Limb (tissue), 2 donors: ENCODE measurements around the gene TCEA2.

Source experiments
- DNase-seq, 2 donors: peaks; one replicate each; pipeline ENCODE4 v3.0.0-alpha.2; 2016; ENCODE audit errors: extremely low spot score in 2 of 2

TCEA2 gene

GRCh38 chr20:64062596-64063388, at the start of gene TCEA2:
Gene TCEA2 (plus strand): TSS chr20:64063198. CDS start chr20:64063313, 115 bp downstream.
- DNase-seq: peak; percentile 94 to 98

GRCh38 chr20:64015635-64016034, 47.4 kb upstream of the TCEA2 start:
- DNase-seq: no peak

GRCh38 chr20:64021124-64021975, 41.6 kb upstream of the TCEA2 start:
- DNase-seq: no peak

- no peak for DNase-seq
Observed at GRCh38 chr20:64022671-64023360, 40.2 kb upstream of the TCEA2 start.

- DNase-seq: no peak
Observed at GRCh38 chr20:64023361-64024140, 39.4 kb upstream of the TCEA2 start.

GRCh38 chr20:64024141-64024990, 38.6 kb upstream of the TCEA2 start:
- no peak for DNase-seq

GRCh38 chr20:64025101-64025825, 37.7 kb upstream of the TCEA2 start:
- no peak for DNase-seq

GRCh38 chr20:64025826-64026412, 37.1 kb upstream of the TCEA2 start:
- DNase-seq: no peak

GRCh38 chr20:64027981-64028685, 34.9 kb upstream of the TCEA2 start:
- no peak for DNase-seq

GRCh38 chr20:64029293-64030117, 33.5 kb upstream of the TCEA2 start:
- DNase-seq: no peak

- DNase-seq: no peak
Observed at GRCh38 chr20:64030371-64031134, 32.4 kb upstream of the TCEA2 start.

- DNase-seq: no peak
Observed at GRCh38 chr20:64031822-64032314, 31.1 kb upstream of the TCEA2 start.

GRCh38 chr20:64032706-64033624, 30.0 kb upstream of the TCEA2 start:
- no peak for DNase-seq

GRCh38 chr20:64033981-64034493, 29.0 kb upstream of the TCEA2 start:
- DNase-seq: no peak
